ENCODE data around the gene WDR54.

Gene WDR54

DNA sequence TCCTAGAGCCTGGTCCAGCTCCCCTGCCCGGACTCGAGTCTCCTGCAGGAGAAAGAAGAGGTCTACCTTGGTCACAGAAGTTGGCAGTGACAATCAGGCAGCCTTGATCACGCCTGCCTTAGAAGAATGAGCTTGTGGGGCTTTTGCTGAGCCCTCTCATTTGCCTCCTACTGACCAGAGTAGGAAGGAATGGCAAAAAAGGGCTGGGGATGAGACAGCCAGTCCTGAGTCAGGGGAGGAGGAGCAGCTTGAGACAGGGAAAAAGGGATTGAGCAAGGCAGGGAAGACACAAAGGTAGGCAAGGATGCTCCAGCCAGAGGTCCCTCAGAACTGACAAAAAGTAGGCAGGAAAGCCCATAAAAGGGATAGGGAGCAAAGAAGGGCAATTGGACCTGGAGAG is 6.0 kb downstream of the WDR54 start:
- no peak overlapping the region for H3K4me3 ChIP-seq (ENCODE audit: low read depth, low read length)
- TF ChIP-seq, protein P1, sequence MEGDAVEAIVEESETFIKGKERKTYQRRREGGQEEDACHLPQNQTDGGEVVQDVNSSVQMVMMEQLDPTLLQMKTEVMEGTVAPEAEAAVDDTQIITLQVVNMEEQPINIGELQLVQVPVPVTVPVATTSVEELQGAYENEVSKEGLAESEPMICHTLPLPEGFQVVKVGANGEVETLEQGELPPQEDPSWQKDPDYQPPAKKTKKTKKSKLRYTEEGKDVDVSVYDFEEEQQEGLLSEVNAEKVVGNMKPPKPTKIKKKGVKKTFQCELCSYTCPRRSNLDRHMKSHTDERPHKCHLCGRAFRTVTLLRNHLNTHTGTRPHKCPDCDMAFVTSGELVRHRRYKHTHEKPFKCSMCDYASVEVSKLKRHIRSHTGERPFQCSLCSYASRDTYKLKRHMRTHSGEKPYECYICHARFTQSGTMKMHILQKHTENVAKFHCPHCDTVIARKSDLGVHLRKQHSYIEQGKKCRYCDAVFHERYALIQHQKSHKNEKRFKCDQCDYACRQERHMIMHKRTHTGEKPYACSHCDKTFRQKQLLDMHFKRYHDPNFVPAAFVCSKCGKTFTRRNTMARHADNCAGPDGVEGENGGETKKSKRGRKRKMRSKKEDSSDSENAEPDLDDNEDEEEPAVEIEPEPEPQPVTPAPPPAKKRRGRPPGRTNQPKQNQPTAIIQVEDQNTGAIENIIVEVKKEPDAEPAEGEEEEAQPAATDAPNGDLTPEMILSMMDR (IDR thresholded peaks at IDR 0.05; ENCODE audit: low read depth, low read length) = no peak
- TF ChIP-seq, protein P2, sequence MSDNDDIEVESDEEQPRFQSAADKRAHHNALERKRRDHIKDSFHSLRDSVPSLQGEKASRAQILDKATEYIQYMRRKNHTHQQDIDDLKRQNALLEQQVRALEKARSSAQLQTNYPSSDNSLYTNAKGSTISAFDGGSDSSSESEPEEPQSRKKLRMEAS (IDR thresholded peaks at IDR 0.05; ENCODE audit: low read depth, low read length) = no peak
- TF ChIP-seq MYC (IDR thresholded peaks at IDR 0.05; ENCODE audit: low read depth, low read length) (no peak), POLR2A (IDR thresholded peaks at IDR 0.05; ENCODE audit: extremely low read depth, insufficient read length) (no peak)
- DNase-seq (ENCODE audit: low read depth) = no peak

DNA sequence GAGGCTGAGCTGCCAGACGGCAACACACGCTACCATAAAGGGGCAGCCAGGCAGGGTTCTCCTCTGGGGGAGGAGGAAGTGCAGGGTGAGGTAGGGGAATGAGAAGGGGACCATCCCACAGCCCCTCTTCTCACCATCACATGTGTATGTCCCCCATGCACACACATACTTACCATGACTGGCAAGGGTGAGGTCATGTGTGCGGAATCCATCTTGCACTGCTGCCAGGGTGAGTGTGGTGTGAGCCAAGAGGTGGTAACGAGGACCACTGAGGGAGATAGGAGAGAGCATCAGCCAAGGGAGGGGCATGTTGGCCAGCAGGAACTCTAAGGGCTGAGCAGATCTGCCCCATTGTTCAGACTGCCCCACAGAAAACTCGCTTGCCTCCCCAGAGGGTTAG is 7.1 kb downstream of the WDR54 start:
- H3K4me3 ChIP-seq (ENCODE audit: low read depth, low read length) = no peak overlapping the region
- TF ChIP-seq, protein P2 (IDR thresholded peaks at IDR 0.05; ENCODE audit: low read depth, low read length) = no peak
- TF ChIP-seq, protein P1 (IDR thresholded peaks at IDR 0.05; ENCODE audit: low read depth, low read length) = no peak
- no peak for TF ChIP-seq MYC (IDR thresholded peaks at IDR 0.05; ENCODE audit: low read depth, low read length)
- TF ChIP-seq POLR2A (IDR thresholded peaks at IDR 0.05; ENCODE audit: extremely low read depth, insufficient read length) = no peak
- no peak for DNase-seq (ENCODE audit: low read depth)

DNA sequence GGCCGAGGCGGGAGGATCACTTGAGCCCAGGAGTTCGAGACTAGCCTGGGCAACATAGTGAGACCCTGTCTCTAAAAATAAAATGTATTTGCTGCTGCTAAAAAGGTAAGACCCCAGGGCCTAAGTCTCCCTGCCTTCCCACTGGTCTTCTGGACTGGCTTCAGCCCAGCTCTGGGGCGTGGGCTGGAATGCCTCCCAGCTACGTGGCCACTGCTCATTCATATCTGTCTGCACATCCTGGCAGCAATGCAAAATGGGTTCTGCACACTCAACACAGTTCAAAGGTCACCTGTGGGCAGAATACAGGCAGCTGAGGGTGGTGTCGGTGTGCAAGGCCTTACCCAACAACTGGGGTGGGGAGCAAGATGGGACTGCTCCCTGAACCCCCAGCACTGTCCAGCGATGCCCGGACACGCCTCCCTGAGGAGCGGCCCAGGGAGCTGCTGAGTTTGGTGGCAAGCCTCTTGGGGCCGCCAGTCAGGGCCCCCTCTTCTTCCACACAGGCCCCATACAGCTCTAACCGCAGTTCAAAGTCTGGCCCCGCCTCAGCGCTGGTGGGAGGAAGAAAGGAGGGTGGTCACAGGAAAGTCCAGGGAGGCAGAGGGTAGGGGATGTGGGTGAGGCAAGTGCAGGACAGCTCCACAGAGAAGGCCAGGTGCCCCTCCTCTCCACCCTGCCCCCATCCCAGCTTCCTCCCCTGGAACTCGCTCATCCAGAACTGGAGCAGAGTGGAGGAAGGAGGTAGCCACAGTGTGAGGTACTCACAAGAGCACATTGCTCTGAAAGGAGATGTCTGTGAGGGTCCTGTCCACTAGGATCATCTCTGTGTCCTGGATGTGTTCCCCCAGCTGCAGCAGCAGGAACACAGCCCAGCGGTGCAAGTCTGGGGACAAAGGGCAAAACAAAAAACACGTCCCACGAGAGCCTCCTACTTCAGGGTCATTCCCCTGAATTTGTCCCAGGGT is 8.2 kb downstream of the WDR54 start:
- DNase-seq (ENCODE audit: low read depth) = no peak
- TF ChIP-seq, protein P1 (IDR thresholded peaks at IDR 0.05; ENCODE audit: low read depth, low read length) = no peak
- TF ChIP-seq, protein P2 (IDR thresholded peaks at IDR 0.05; ENCODE audit: low read depth, low read length) = no peak
- TF ChIP-seq POLR2A (IDR thresholded peaks at IDR 0.05; ENCODE audit: extremely low read depth, insufficient read length) = no peak
- TF ChIP-seq MYC (IDR thresholded peaks at IDR 0.05; ENCODE audit: low read depth, low read length) = no peak
- H3K4me3 ChIP-seq (ENCODE audit: low read depth, low read length) = no peak overlapping the region

DNA sequence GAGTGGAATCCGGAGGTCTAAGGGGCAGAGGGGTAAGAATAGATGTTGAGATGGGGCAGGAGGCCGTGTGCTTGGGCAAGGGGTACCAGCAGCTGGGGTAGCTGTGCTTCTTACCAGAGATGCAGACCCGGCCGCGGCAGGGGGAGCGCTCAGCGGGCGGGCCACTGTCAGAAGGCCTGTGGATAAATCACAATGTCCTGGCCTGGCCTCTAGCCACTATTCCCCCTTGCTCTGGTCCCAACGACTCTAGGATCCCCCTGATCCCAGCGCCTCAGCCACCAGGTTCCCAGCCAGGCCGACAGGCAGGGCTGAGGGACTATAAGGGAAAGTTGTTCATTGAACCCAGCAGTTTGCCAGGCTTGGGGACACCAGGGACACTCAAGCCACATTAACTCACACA is 9.0 kb downstream of the WDR54 start:
- TF ChIP-seq, protein P1 (IDR thresholded peaks at IDR 0.05; ENCODE audit: low read depth, low read length) = no peak
- TF ChIP-seq, protein P2 (IDR thresholded peaks at IDR 0.05; ENCODE audit: low read depth, low read length) = no peak
- TF ChIP-seq POLR2A (IDR thresholded peaks at IDR 0.05; ENCODE audit: extremely low read depth, insufficient read length) (no peak), MYC (IDR thresholded peaks at IDR 0.05; ENCODE audit: low read depth, low read length) (no peak)
- no peak for DNase-seq (ENCODE audit: low read depth)
- H3K4me3 ChIP-seq (ENCODE audit: low read depth, low read length) = no peak overlapping the region

DNA sequence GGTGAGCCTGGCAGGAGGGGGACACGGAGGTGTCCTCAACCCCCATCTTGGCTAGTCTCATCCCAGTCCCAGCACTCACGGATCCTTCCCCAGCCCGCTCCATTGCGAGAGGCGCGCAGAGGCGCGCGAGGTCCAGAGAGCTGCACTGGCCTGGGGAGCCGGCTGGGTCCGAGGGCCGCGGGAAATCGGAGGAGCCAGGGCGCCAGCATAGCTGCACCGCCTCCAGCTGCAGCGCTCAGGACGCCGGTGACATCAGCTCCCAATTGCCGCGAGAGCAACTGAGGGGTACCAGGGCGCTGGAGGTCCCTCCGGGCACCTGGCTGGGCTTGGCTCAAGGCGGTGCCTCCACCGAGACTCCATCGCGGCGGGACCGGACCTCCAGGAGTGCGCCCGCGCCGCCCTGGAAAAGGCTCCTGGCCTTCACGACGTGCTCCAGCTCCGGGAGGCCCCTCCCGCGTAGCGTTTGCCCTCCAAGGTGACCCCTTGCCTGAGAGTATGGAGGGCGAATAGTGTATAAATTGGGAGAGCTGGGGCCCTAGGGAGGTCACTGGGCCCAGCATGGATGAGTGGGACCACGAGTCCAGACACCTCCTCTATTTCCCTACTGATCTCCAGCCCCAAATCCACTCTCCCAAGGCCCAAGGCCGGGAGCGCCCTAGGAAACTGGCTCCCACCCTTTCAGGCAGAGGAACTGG is 14.7 kb downstream of the WDR54 start:
- TF ChIP-seq POLR2A (IDR thresholded peaks at IDR 0.05; ENCODE audit: extremely low read depth, insufficient read length) = no peak
- TF ChIP-seq, protein P2 (IDR thresholded peaks at IDR 0.05; ENCODE audit: low read depth, low read length) = no peak
- no peak for TF ChIP-seq MYC (IDR thresholded peaks at IDR 0.05; ENCODE audit: low read depth, low read length)
- TF ChIP-seq, protein P1 (IDR thresholded peaks at IDR 0.05; ENCODE audit: low read depth, low read length) = no peak
- no peak for DNase-seq (ENCODE audit: low read depth)
- no peak overlapping the region for H3K4me3 ChIP-seq (ENCODE audit: low read depth, low read length)

Measured in NB4 (cell line).